HFF-Myc (cell line): Measurements from ENCODE around the gene HNRNPA2B1.

ENCODE experiments used
- DNase-seq: peaks from one replicate; pipeline ENCODE4 v3.0.0-alpha.2; 2011; ENCODE audit warnings: low read depth; ENCODE audit errors: extremely low read depth
- H3K4me3 ChIP-seq: replicated peaks from 2 replicates; pipeline ENCODE4 v1.5.1; 2011; ENCODE audit warnings: low read depth, mild to moderate bottlenecking, control low read depth, low read length
- CTCF ChIP-seq: IDR thresholded peaks from 2 replicates; pipeline ENCODE4 v1.5.1; 2012; ENCODE audit warnings: mild to moderate bottlenecking, low read depth, low read length, control low read depth; ENCODE audit errors: missing control alignments

HNRNPA2B1 gene

GRCh38 chr7:26183545-26184280 is 16.8 kb downstream of the HNRNPA2B1 start:
- DNase-seq = no peak
- TF ChIP-seq CTCF = no peak
- H3K4me3 ChIP-seq = no peak overlapping the region

- H3K4me3 ChIP-seq = no peak overlapping the region
- TF ChIP-seq CTCF = no peak
- no peak for DNase-seq
Measured at GRCh38 chr7:26182706-26183105, 17.8 kb downstream of the HNRNPA2B1 start.

- DNase-seq = no peak
- no peak for TF ChIP-seq CTCF
- no peak overlapping the region for H3K4me3 ChIP-seq
Measured at GRCh38 chr7:26182283-26182682, 18.3 kb downstream of the HNRNPA2B1 start.

GRCh38 chr7:26181474-26182227 is 18.9 kb downstream of the HNRNPA2B1 start:
- H3K4me3 ChIP-seq = no peak overlapping the region
- TF ChIP-seq CTCF = no peak
- DNase-seq = no peak

- no peak for TF ChIP-seq CTCF
- no peak overlapping the region for H3K4me3 ChIP-seq
- DNase-seq = no peak
Measured at GRCh38 chr7:26180792-26181198, 19.8 kb downstream of the HNRNPA2B1 start.

GRCh38 chr7:26179826-26180497 is 20.6 kb downstream of the HNRNPA2B1 start:
- DNase-seq = no peak
- TF ChIP-seq CTCF = no peak
- H3K4me3 ChIP-seq = no peak overlapping the region
